GM21526 (cell line): ENCODE data around the gene CLEC1A.

Source experiments
- ATAC-seq: cut with Tn5 transposase; IDR thresholded peaks from one replicate; pipeline ENCODE4 v1.9.1; 2021; ENCODE audit warnings: moderate library complexity; ENCODE audit not compliant: unreplicated experiment, low FRiP score

CLEC1A gene

DNA sequence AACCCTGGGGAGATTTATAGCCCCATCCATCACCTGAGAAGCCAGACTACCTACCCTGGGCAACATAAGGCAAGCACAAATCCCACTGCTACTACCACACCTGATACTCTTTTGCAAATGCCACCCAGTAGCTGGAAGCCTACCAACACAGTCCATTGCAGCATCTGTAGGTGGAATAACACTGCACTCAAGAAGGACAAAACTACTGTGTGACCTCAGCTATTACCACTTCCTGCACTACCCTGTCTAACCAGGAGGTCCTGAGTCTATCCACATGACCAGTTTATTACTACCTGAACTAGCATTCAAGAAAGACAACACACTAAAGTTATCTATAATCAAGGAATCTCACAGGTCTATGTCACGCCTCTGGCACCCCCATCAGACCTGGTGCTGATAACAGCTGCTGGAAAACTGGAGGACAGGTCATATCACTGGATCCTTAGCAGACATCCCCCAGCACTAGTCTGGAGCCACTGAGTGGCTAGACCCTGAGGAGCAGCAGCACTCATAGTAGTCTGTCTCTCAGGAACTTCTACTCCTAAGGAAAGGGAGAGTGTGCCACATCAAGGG is 2.9 kb upstream of the CLEC1A start:
- ATAC-seq, result no peak

DNA sequence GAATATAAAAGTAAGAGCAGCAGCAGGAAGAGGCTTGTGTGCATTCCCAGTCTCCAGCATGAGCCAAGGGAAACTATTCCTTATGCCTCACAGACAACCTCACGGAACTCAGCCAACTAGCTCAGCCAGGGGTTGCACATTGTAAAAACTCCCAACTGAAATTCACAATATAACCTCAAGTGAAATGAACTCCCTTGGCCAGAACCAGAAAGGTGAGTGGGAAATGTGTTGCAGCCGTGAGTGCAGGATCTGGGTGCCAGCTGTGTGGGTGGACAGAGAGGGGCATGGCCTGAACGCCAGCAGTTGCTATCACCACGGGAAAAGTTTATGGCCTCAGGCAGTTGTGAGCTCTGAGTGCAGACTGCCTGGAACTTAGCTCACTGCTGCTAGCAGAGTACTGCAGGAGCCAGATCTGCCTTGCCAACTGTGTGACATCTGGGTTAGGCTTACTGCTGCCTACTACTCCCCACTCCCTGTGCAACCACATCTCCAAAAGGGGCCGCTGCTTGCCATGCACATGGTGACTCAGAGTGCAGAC is 2.3 kb upstream of the CLEC1A start:
- ATAC-seq, result no peak

DNA sequence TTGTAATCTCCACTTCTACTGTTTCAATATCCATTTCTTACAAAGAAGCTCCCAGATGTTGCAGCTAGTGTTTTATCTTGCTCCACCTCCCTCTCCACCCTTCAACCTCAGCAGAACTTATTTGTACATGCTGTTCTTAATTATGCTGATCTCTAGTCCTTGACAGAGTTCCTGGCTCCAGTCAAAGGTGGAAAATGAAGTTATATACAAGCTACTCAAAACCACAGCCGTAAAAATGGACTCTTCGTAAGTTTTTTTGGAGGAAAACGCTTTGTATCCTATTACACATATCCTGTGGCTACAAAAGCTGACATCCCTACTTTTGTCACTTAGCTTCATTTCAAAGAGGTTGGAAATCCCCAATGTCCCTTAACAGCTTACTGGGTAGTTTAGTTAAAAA is 1.3 kb downstream of the CLEC1A start:
- ATAC-seq, result no peak

DNA sequence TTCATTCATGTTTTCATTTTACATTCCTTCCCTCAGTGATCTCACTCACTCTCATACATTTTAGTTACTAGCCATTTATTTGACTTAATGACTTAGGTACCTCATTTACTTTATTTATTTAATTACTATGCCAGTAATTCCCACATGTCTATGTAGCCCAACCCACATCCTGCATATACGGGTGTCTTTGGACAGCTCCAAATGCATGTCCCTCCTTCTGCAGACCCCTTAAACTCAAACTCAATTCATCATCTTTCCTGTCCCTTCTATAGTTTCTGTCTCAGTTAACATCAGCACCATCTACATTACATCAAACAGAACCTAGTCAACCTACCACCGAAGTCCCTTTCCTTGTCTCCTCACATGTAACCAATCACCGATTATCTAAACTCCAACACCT is 2.8 kb downstream of the CLEC1A start:
- ATAC-seq, result no peak

DNA sequence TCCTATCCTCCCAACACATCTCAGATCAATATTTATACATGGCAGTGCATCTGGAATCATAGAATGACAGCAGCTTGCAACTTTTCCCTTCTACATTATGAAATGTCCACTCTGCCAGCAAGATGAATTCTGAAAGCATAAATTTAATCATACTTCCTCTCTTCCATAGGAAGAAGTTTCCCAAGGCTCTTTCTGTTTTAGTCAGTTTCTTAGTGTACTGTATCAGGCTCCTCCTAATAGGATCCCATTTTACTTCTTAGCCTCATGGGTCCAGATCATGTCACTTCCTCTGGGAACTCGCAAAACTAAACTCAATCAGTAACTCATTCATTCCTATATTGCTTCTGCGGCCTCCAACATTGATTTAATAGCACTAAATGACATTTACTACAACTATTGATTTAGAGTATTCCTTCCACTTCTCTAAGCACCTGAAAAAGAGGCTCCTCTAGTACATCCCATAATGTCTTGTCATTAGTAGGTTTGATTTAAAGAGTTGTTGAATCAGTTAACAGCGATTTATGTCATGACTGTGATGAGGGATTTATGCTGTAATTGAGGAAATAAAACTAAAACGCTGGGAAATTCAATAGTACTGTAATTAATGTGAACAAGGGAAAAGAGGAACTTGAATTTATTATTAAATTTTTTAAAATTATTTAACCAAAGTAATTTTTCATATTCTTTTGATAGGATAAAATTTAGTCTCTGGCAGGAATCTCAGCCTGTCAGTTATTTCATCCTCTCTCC is 4.0 kb downstream of the CLEC1A start:
- ATAC-seq, result no peak

DNA sequence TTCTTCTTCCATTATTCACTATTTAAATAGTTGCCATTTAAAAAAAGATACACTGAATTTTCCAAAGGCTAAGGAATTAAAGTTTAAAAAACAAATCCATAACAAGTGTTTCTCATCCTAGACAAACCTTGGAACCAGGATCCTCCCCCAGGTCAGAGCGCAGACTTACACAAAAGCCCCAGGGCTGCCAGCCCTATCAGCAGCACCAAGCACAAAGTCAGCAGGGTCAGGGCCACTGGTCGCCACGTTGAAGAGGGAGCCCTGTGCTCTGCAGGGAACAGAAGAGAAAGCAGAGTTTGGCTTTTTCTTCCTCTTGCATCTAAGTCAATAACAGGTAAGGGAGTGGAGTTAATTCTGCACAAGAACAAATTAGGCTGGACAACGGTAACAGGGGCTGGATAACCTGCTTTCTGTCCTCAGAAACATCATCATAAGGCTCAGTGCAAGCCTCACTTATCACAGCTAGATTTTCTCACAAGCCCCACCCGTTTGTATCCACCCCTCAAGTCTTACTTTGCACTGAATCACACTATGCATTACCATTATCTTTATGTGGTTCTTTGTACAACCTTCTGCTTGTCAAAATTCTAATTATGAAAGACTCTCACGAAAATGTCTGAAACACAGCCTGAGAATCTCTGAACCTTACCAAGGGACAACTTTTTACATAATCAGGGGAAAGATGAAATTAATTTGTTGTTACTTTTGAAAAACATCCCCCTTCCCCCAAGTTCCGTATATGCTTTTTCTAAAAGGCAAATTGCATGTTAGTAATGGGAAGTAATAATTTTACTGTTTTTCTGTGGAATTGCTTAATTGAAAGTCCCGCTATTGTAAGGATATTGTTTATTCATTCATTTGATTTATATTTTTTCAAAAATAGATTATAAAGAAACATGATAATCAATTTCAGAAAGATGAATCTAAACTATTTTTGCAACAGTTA is 9.6 kb downstream of the CLEC1A start:
- no peak for ATAC-seq

DNA sequence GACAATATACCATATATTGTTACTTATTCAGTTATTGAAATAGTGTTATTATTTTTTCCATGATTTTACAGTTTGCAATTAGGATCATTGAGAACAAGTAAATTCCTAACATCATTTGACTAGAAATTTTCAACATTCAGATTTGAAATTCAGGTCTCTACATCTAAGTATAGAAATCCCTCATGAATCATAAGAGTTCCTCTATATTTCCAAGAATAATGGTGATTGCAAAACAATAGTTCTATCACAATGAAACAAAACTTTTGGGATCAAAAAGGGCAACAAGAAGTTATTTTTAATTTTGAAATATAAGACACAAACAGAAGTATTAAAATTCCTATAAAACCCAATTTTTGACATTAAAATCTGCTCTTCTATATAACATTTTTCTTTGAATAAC is 10.8 kb downstream of the CLEC1A start:
- no peak for ATAC-seq

DNA sequence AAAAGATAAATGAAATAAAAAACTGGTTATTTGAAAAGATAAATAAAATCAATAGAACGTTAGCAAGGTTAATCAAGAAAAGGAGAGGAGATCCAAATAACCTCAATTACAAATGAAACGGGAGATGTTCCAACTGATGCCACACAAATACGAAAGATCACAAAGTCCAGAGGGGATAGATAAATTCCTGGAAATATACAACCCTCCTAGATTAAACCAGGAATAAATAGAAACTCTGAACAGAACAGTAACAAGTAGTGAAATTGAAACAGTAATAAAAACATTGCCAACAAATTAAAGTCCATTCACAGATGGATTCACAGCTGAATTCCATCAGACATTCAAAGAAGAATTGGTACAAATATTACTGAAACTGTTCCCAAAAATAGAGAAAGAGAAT is 12.4 kb downstream of the CLEC1A start:
- no peak for ATAC-seq

DNA sequence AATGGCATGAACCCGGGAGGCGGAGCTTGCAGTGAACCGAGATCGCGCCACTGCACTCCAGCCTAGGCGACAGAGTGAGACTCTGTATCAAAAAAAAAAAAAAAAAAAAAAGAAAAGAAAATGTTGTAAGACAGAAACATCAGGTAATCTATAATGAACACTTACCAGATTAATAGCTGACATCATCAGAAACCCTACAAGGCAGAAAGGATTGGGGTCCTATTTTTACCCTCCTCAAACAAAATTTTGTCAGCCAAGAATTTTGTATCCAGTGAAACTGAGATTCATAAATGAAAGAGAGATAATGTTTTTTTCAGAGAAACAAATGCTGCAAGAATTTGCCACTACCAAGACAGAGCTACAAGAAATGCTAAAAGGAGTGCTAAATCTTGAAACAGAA is 14.1 kb downstream of the CLEC1A start:
- ATAC-seq, result no peak

DNA sequence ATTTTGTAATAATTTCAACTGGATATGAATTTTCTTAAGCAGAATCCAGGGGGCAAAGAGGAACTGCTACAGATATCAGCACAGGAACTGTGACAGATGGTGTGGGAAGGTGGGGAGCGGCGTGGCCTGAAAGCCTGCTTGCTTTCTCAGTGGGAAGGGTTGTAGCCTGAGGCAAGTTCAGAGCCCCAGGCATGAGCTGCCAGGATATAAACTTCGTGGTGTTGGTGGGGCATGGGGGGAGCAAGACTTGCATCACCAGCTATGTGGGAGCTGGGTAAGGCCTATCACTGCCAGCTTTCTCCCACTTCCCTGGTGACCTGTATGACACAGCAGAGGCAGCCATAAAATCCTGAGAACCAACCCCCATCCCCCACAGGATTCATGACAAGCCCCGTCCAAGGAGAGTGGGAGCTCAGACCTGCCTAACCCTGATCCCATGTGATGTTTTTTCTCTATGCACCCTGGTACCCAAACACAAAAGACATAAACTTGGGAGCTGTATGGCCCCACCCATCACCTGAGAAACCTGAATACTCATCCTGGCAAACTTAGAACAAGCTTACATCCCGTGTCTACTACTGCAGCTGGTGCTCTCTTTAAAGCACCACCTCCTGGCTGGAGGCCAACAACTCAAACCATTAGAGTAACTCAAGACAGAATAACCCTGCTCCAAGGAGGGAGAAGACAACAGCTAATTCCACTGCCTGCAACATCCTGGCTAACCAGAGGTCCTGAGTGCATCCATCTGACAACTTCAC is 16.5 kb downstream of the CLEC1A start:
- no peak for ATAC-seq

DNA sequence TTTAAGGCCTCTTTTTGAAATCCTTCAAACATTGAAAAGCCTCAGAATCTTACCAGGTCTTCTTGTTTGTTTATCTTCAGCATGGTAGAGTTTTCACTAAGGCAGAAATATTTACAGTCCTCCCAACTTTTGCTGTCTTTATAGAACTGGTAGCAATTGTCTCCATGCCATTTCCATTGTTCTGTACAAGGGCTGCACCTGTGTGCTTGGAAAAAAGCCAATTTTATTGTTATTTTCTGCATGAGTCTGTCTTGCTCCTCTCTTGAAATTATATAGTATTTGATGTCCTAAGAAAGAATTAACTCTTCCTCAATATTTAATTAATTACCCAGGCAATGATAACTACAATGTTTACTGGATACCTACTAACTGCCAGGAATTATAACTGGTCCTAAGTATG is 23.3 kb downstream of the CLEC1A start:
- ATAC-seq, result no peak

DNA sequence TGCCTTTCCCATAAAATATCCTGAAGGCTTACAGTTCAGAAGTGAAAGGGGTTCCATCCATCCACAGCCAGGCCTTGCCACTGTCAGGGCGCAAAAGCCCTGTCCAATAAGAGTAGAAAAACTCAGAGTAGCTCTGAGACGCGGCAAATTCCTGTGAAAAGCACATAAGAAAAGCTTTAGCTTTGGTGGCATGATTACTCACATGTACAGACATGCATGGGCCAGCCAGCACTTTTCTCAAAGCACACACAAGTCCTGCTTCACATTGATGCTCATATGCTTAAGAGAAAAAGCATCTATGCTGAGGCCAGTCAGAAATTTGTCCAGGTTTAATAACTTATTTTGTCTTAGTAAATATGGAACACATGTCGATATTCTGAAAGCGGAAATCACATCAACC is 25.5 kb downstream of the CLEC1A start:
- ATAC-seq, result no peak

DNA sequence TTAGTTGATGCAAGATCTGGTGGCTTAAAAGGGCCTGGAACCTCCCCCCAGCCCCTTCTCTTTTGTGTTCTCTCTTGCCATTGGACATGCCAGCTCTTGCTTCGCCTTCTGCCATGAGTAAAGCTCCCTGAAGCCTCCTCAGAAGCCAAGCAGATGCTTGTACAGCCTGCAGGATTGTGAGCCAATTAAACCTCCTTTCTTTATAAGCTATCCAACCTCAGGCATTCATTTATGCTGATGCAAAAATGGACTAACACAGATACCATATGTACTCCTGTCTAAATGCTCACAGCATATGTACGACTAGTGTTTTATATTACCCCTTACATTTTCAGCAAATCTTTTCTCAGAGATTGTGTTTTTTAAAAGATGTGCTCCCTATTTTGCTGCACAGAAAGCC is 26.7 kb downstream of the CLEC1A start:
- ATAC-seq, result no peak

DNA sequence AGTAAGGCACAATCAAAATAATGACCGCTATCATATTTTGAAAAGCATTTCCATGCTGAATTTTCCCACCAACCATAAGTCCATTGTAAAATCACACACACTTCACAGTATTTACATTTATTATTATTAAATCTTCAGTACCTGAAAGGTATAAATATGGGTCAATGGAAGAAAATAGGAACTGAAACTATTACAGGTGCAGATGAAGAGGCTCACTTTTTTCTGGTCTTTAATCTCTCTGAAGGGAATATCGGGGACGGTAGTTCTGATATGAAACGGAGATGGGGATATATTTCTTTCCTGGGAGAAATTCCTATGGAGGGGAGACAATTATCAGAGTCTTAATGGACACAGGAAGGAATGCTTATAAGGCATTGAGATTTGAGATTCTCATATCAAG is 28.4 kb downstream of the CLEC1A start:
- peak; percentile 58 for ATAC-seq

DNA sequence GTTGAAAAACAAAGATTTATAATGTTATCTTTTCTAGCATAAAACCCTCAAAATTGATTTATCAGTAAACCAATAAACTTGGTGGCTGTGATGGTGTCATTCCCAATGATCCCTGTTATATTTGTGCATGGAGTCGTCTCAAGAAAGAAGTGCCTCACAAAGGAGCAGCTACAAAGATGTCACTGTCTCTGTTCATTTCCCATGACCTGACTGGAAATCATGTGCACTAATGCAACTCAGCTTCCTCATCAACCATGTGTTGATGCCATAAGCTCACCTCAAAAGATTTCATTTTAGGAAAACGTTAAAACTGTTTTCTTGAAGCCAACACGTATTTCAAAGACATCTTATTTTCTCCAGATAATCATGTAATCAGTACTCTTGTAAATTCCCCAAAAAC is 28.8 kb downstream of the CLEC1A start:
- no peak for ATAC-seq

DNA sequence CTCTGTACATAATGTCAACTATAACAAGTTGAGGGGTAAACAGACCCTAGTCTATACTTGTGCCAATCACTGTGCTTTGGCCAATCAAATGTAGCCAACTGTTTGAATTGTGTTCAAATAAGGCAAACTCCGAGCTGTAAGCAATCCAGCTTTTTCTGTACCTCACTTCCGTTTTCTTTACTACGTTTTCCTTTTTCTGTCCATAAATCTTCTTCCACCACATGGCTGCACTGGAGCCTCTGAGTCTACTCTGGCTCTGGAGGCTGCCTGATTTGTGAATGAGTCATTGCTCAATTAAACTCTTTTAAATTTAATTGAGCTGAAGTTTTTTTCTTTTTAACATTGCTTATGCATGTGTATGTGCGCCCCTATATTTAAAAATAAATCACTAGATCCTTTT is 29.7 kb downstream of the CLEC1A start:
- ATAC-seq, result no peak

DNA sequence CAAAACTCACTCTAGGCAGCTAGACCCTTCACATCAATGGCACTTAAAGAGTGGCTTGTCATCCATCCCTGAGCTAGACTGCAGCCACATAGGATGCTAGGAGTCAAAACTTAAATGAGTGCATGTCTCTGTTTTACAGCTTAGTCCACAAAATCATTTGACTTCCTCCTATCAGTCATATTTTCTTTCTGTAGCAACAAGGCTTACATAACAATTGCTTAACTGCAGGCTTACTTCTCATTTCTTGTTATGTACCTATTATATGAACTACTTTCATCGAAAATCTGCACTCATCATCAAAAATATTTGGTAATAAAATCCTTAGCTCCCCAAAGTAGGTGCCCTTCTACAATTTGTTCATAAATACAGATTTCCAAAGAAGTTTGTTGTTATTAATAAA is 30.1 kb downstream of the CLEC1A start:
- no peak for ATAC-seq

DNA sequence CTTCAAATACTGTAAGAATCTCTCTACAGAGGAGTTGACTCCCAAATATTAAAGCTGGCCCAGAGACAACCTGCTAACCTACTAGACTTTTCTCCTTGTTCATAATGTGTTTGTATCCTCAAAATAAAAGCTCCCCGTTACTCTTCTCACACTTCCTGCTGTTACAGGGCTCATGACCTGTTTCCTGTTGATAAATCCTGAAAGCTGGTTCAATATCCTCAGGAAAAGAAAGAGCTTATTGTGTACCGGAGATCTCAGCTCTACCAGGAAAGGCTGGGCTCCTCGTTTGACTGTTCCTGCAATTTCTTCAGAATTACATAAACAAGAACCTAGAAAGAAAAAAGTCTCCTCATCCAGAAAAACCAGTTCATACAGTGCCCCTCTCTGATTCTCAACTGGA is 30.8 kb downstream of the CLEC1A start:
- no peak for ATAC-seq

DNA sequence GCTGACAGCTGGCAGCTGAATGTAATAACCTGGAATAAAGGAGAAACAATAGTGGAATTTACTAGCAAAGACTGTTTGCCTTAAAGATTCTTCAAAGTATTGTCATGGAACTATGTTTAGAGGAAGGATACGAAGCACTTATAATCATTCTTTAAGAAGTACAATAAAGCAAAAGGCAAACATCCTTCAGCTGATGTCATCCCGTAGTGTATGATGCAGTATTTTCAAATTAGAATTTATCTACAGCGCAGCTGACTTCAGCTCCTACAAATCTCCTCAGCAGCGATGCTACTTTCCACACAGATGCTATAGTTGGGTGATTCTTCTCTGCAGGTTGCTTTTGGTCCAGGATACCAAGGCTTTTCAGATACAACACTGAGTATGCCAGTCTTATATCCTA is 31.5 kb downstream of the CLEC1A start:
- ATAC-seq, result no peak

DNA sequence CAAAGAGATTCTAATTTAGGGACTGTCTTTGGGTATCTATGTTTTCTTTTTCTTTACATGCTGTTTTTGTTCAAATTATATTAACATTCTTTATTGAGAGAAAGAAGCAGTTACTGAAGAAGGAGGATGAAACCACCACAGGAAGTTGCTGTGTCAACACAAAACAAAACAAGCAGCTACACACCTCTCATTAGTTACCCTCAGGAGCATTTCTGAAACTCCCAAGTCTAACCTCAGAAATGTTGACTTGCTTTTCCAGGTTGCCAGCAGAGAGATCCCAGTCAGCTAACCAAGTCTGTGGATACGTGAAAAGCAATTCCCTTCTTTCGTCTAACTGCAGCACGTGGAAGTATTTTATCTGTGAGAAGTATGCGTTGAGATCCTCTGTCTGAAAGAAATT is 33.5 kb downstream of the CLEC1A start:
- ATAC-seq, result no peak

DNA sequence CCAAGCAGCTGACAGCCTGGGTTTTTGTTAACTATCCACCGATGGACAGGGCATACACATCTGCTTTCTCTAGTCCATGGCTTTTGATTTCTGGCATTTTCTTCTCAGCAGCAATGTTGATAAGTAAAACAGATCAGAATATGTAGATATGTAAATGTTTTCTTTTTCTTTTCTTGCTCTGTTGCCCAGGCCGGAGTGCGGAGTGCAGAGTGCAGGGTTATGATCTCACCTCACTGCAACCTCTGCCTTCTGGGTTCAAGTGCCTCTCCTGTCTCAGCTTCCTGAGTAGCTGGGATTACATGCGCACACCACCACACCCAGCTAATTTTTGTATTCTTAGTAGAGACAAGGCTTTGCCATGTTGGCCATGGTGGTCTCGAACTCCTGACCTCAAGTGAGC is 40.4 kb downstream of the CLEC1A start:
- no peak for ATAC-seq
